ENCODE measurements around the gene HHLA2.

GRCh38 chr3:108255131-108255530, 41.2 kb upstream of the HHLA2 start:
- TF ChIP-seq, protein P1, sequence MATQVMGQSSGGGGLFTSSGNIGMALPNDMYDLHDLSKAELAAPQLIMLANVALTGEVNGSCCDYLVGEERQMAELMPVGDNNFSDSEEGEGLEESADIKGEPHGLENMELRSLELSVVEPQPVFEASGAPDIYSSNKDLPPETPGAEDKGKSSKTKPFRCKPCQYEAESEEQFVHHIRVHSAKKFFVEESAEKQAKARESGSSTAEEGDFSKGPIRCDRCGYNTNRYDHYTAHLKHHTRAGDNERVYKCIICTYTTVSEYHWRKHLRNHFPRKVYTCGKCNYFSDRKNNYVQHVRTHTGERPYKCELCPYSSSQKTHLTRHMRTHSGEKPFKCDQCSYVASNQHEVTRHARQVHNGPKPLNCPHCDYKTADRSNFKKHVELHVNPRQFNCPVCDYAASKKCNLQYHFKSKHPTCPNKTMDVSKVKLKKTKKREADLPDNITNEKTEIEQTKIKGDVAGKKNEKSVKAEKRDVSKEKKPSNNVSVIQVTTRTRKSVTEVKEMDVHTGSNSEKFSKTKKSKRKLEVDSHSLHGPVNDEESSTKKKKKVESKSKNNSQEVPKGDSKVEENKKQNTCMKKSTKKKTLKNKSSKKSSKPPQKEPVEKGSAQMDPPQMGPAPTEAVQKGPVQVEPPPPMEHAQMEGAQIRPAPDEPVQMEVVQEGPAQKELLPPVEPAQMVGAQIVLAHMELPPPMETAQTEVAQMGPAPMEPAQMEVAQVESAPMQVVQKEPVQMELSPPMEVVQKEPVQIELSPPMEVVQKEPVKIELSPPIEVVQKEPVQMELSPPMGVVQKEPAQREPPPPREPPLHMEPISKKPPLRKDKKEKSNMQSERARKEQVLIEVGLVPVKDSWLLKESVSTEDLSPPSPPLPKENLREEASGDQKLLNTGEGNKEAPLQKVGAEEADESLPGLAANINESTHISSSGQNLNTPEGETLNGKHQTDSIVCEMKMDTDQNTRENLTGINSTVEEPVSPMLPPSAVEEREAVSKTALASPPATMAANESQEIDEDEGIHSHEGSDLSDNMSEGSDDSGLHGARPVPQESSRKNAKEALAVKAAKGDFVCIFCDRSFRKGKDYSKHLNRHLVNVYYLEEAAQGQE (IDR thresholded peaks at IDR 0.05; ENCODE audit: low read depth) = no peak
- no peak for TF ChIP-seq CREB1 (IDR thresholded peaks at IDR 0.05; ENCODE audit: low read depth)
- TF ChIP-seq RAD21 (IDR thresholded peaks at IDR 0.05; ENCODE audit: low read depth) = no peak
- TF ChIP-seq TEAD4 (IDR thresholded peaks at IDR 0.05) = no peak
- no peak for TF ChIP-seq YY1 (IDR thresholded peaks at IDR 0.05; ENCODE audit: low read depth)
- no peak for TF ChIP-seq EP300 (IDR thresholded peaks at IDR 0.05; ENCODE audit: borderline replicate concordance)
- no peak for TF ChIP-seq NFIC (IDR thresholded peaks at IDR 0.05)
- TF ChIP-seq ZBTB7A (IDR thresholded peaks at IDR 0.05; ENCODE audit: low read depth) = no peak
- TF ChIP-seq MAX (IDR thresholded peaks at IDR 0.05) = no peak
- no peak for TF ChIP-seq USF1 (IDR thresholded peaks at IDR 0.05)
- no peak for TF ChIP-seq TAF1 (IDR thresholded peaks at IDR 0.05; ENCODE audit: low read depth)
